SKM-1 treated with dmso at 0.1 percent for 144 hours (cell line): Measurements from ENCODE around the gene ZFYVE28.

ENCODE experiments used
- DNase-seq: peaks from one replicate; lab custom pipeline; 2025; ENCODE audit not compliant: unreplicated experiment; lab: John Stamatoyannopoulos, UW

ZFYVE28 gene

DNA sequence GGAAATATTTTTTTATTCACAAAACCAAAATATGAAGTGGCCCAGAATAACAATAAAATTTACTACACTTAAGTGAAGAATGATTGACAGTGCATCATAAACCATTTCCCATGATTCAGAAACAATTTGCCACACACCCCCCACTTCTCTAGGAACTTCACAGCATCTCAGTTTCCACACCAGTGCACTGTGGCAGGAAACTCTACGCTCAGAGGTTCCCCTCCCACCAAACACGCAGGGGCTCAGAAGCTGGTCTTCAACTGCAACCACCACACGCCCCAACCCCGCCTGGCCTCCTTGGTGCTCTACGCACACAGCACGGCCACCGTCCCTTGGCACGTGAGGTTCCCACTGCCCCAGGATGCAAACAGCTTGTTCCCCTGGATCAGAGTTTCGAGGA is 63.7 kb downstream of the ZFYVE28 start:
- no peak for DNase-seq

- no peak for DNase-seq
These were observed 64.3 kb downstream of the ZFYVE28 start for GRCh38 chr4:2354118-2354517.

DNA sequence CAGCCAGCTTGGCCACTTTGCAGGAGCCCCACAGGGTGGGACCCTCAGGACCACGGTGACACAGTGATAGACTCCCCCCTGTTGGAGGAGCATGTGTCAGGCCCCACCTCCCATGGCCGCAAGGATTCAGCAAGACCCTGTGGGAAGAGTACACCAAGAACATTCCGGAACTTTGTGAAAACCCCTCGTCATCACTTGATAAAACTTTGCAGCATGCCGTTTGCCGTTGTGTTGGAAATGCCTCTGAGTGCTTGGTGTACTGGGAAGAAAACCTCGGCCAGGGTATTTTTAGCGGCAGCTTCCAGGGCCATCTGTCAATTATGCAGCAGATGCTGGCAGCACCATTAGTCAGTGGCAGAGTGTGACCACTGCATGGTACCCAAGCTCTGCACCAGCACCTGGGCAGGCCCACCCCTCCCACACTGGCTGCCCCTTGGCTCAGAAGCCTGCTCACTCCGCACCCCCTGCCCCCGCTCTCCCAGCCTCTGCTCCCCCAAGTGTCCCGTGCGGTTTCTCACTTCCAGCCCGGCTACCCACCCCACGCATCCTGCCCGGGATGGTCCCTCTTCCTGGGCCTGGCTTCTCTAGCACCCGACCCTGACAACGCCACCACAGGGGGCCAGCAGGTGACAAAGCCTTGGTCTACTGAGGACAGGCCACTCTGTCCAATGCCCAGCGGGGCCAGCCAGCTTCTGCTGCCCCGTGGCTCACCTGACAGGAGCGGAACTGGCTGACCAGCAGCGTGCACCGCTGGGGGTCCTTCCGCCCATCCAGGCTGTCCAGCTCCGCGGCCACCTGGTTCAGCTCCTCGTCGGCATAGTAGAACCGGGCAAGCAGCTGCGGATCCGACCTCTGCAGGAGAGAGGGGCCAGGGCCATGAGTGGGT is 65.0 kb downstream of the ZFYVE28 start:
- DNase-seq: no peak

GRCh38 chr4:2352729-2353221 is 65.7 kb downstream of the ZFYVE28 start:
- no peak for DNase-seq

DNA sequence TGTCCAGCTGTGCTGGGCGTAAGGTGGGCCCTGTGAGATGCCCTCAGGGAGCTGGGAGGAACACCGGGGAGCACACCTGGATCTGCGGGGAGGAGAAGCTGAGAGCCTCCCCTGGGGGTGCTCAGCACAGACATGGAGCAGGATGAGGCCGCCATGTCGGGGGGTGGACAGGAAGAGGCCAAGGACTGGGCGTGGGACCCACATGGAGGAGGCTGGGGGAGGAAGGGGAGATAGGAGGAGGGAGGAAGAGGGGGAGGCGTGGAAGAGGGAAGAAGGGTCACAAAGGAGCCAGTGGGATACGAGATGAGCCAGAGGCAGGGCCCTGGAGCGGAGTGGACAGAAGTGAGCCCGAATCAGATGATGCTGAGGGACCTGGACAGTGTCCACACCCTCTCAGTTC is 66.3 kb downstream of the ZFYVE28 start:
- DNase-seq: no peak

- no peak for DNase-seq
These were observed 67.5 kb downstream of the ZFYVE28 start for GRCh38 chr4:2350982-2351381.

DNA sequence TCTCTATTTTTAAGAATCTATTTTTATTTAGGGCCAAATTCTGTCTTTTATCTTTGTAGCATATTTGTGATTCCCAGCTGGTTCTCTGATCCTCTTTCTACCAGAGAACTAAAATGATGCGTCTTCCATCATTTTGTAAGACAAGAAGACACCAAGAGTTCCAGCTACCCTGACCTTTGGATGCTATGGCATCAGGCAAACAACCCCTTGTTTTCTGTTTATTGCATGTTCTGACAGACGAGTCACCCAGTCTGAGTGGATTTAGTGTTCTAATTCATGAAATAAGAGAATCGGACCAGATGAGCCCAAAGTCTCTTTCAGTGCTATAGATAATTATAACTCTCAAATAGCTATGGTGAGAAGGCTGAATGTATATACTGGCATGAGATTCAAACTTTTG is 69.7 kb downstream of the ZFYVE28 start:
- no peak for DNase-seq

GRCh38 chr4:2347190-2347589 is 71.3 kb downstream of the ZFYVE28 start:
- no peak for DNase-seq

GRCh38 chr4:2343476-2343875 is 75.0 kb downstream of the ZFYVE28 start:
- DNase-seq: no peak

- DNase-seq: no peak
These were observed 76.4 kb downstream of the ZFYVE28 start for GRCh38 chr4:2341911-2342652.

- no peak for DNase-seq
These were observed 77.1 kb downstream of the ZFYVE28 start for GRCh38 chr4:2341261-2341841.

DNA sequence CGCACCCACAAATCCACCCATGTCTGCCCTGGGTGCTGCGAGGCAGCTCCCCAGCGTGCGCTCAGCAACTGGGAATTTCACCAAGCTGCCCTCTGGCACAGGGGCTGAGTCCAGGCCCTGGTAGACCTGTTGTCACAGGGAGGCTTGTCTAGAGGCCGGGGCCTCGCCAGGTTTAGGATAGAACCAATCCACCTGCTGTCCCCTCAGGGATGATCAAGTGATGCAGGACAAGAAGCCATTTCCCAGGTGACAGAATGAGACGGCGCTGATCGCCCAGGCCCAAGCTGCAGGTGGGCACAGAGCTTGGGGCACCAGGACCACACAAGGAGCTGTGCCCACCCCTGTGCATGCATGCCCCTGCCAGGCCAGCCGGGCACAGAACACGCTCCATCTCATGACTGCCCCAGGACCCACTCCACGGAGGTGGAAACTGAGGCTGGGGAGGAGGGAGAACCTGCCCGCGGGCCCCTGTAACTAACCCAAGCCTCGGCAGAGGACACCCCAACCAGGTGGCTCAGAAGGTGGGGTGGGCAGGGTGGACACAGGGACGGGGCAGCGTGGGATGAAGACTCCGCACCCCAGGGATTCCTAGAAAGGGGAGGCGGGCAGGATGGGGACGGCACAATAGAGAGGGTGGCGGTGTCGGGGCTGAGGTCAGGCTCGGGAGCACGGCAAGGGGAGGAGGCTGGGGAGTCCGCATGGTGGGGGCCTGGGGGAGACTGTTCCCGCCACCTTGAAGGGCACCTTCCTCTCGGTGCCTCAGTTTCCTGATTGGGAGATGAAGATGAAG is 78.0 kb downstream of the ZFYVE28 start:
- no peak for DNase-seq

DNA sequence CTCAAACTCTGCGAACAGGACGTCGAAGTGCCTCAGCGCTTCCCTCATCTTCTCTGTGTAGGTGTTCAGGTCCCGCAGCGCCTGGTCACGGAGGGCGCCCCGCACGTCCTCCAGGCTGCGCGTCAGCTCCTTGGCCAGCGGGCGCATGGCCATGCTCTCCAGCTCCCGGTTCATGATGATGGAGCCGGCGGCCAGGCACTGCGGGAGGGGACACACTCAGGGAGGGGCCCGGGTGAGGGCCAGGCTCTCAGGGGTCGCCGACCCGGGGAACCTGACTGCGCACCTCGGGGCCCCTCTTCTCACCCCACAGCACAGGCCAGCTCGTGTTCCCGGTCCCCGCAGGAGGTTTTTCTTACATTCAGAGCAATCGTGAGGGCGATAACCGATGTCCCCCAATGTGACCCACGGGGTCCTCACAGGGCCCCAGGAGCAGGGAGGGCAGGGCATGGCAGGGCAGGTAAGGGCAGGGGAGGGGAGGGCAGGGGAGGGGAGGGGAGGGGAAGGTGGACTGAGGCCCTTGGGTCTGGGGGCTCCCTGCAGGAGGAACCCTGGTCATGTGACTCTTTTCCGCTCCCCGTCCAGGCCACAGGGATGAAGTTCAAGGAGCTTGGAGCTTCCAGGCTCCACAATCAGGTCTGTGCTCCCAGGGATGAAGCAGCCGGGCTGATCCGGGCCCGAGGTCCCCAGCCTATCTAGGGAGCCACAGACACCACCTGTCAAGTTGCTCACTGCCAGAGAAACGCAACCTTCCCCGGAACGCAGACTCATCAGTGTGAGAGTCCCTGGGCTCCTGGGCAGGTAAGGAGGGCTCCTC is 78.8 kb downstream of the ZFYVE28 start:
- no peak for DNase-seq

DNA sequence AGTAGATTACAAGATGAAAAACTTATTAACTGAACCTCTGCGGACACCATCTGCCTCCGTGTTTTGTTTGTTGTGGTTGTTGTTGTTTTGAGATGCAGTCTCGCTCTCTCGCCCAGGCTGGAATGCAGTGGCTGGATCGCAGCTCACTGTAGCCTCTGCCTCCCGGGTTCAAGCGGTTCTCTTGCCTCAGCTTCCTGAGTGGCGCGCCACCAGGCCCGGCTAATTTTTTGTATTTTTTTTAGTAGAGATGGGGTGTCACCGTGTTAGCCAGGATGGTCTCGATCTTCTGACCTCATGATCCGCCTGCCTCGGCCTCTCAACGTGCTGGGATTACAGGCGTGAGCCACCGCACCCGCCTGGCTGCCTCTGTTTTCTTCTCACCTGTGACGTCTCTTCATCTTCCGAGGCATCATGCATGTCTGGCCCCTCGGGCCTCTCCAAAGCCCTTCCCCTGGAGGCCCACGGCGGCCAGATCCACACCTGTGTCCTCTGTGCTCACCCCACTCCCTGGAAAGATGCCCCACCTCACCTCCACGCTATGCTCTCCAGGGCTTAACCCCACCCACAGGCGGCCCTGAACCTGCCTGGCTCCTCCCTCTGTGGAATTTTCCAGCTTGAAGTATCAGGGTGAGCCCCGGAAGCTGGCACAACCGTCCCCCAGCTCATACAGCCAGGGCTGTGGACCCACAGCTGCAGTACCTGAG is 79.5 kb downstream of the ZFYVE28 start:
- no peak for DNase-seq

GRCh38 chr4:2337896-2338295 is 80.5 kb downstream of the ZFYVE28 start:
- no peak for DNase-seq

DNA sequence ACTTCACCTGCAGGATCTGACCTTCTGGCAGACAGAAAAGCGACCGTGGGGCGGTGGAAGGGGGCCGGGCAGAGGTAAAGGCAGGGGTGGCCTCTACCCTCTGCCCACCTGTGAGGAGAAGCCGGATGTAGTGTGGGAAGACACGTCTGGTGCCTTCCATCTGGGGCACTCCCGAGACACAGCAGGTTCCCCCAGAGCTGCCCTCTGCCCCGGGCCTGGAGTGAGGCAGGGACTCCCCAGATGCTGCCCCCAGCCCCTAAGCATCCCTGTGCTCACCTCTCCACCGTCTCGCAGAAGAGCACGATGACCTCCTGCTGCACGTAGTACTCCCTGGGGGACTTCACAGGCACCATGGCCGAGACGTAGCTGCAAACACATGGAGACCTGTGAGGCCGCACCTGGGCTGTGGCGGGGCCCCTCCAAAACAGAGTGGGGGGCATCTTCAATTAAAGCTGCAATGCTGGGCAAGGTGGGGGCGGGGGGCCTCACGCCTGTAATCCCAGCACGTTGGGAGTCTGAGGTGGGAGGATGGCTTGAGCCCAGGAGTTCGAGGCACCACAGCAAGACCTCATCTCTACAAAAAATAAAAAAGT is 81.2 kb downstream of the ZFYVE28 start:
- DNase-seq: no peak

- no peak for DNase-seq
These were observed 81.8 kb downstream of the ZFYVE28 start for GRCh38 chr4:2336659-2337058.

GRCh38 chr4:2335729-2336101 is 82.7 kb downstream of the ZFYVE28 start:
- DNase-seq: no peak
